HEK293T (cell line): ENCODE measurements around the gene ACSL6.

Source experiments
- BHLHE40 ChIP-seq: fragments of 450-650 bp; IDR thresholded peaks from 2 replicates; pipeline ENCODE4 v1.6.1; 2016; ENCODE audit warnings: mild to moderate bottlenecking, moderate library complexity, borderline replicate concordance
- ELF4 ChIP-seq: fragments of 450-650 bp; IDR thresholded peaks from 2 replicates; pipeline ENCODE4 v1.6.1; 2017; ENCODE audit warnings: antibody characterized with exemption
- FOXM1 ChIP-seq: fragments of 450-650 bp; IDR thresholded peaks from 2 replicates; pipeline ENCODE4 v1.6.1; 2017; ENCODE audit warnings: mild to moderate bottlenecking, borderline replicate concordance
- HDGF ChIP-seq: fragments of 450-650 bp; IDR thresholded peaks from 2 replicates; pipeline ENCODE4 v1.6.1; 2017; ENCODE audit warnings: antibody characterized with exemption, borderline replicate concordance
- LEF1 ChIP-seq: fragments of 450-650 bp; IDR thresholded peaks from 2 replicates; pipeline ENCODE4 v1.6.1; 2017; ENCODE audit warnings: mild to moderate bottlenecking, borderline replicate concordance
- SP1 ChIP-seq: fragments of 450-650 bp; IDR thresholded peaks from 2 replicates; pipeline ENCODE4 v1.6.1; 2017
- TARDBP ChIP-seq: fragments of 450-650 bp; IDR thresholded peaks from 2 replicates; pipeline ENCODE4 v1.6.1; 2016

DNA sequence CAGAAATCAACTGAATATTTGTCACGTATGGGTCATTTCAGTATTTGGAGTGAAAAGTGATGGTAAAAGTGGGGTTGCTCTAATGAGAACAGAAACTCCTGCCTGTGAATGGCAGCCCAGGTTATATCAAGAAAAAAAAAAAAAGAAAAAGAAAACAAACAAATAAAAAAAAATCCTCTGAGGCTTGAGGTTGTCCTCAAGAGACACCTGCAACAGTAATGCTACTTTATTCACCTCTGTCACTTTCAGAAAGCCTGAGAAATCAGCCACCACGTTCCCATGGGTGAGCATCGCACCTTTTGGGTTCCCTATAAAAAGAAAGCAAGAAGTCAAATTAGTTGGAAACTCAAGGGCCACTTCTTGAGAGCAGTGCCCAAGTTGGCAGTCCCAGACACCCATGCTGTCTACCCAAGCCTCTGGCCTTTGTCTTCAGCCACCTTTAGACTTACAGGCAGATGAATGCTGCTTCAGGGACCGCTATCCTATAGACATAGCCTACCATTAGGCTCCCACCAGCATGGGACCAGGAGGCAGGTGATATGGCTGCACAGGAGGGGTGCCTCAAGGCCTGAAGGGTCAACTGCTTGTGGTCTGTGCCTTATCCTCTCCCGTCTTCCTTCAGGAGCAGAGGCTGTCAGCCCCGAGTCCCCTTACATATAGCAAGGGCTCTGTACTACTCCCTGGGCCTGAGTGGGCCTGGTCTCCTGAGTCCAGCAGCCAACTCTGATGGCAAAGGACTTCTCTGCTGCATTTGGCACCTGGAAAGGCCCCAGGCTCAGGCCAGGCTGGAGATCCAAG lies 34.8 kb downstream of the ACSL6 start:
- no peak for TF ChIP-seq TARDBP
- no peak for TF ChIP-seq SP1
- no peak for TF ChIP-seq LEF1
- TF ChIP-seq FOXM1 = no peak
- no peak for TF ChIP-seq HDGF
- TF ChIP-seq ELF4 = no peak
- TF ChIP-seq BHLHE40 = no peak
